Measurements from ENCODE around the gene NTSR2.

Gene NTSR2

GRCh38 chr2:11657646-11658045 is 12.3 kb downstream of the NTSR2 start:
- DNase-seq (ENCODE audit: low read depth): no peak

- no peak for DNase-seq (ENCODE audit: low read depth)
These were observed 12.8 kb downstream of the NTSR2 start for GRCh38 chr2:11657195-11657594.

- no peak for DNase-seq (ENCODE audit: low read depth)
These were observed 13.3 kb downstream of the NTSR2 start for GRCh38 chr2:11656671-11657101.

GRCh38 chr2:11656252-11656651 is 13.7 kb downstream of the NTSR2 start:
- DNase-seq (ENCODE audit: low read depth): no peak

GRCh38 chr2:11655495-11655894 is 14.5 kb downstream of the NTSR2 start:
- DNase-seq (ENCODE audit: low read depth): no peak

- DNase-seq (ENCODE audit: low read depth): no peak
These were observed 17.4 kb downstream of the NTSR2 start for GRCh38 chr2:11652553-11652952.

- DNase-seq (ENCODE audit: low read depth): no peak
These were observed 18.0 kb downstream of the NTSR2 start for GRCh38 chr2:11651856-11652548.

GRCh38 chr2:11649093-11649492 is 20.9 kb downstream of the NTSR2 start:
- no peak for DNase-seq (ENCODE audit: low read depth)

GRCh38 chr2:11647834-11648600 is 22.0 kb downstream of the NTSR2 start:
- no peak for DNase-seq (ENCODE audit: low read depth)

- DNase-seq (ENCODE audit: low read depth): no peak
These were observed 23.5 kb downstream of the NTSR2 start for GRCh38 chr2:11646530-11646929.

- no peak for DNase-seq (ENCODE audit: low read depth)
These were observed 25.7 kb downstream of the NTSR2 start for GRCh38 chr2:11644293-11644692.

GRCh38 chr2:11642972-11643371 is 27.0 kb downstream of the NTSR2 start:
- no peak for DNase-seq (ENCODE audit: low read depth)

- no peak for DNase-seq (ENCODE audit: low read depth)
These were observed 29.9 kb downstream of the NTSR2 start for GRCh38 chr2:11640132-11640531.

GRCh38 chr2:11639503-11639902 is 30.5 kb downstream of the NTSR2 start:
- no peak for DNase-seq (ENCODE audit: low read depth)

- no peak for DNase-seq (ENCODE audit: low read depth)
These were observed 32.4 kb downstream of the NTSR2 start for GRCh38 chr2:11637546-11637945.

GRCh38 chr2:11636593-11637295 is 33.3 kb downstream of the NTSR2 start:
- no peak for DNase-seq (ENCODE audit: low read depth)

- DNase-seq (ENCODE audit: low read depth): no peak
These were observed 34.9 kb downstream of the NTSR2 start for GRCh38 chr2:11635141-11635540.

GRCh38 chr2:11634584-11634983 is 35.4 kb downstream of the NTSR2 start:
- DNase-seq (ENCODE audit: low read depth): no peak

GRCh38 chr2:11633923-11634478 is 36.0 kb downstream of the NTSR2 start:
- no peak for DNase-seq (ENCODE audit: low read depth)

GRCh38 chr2:11631462-11631861 is 38.5 kb downstream of the NTSR2 start:
- no peak for DNase-seq (ENCODE audit: low read depth)

- no peak for DNase-seq (ENCODE audit: low read depth)
These were observed 39.1 kb downstream of the NTSR2 start for GRCh38 chr2:11630855-11631254.

GRCh38 chr2:11629851-11630250 is 40.1 kb downstream of the NTSR2 start:
- no peak for DNase-seq (ENCODE audit: low read depth)

- DNase-seq (ENCODE audit: low read depth): no peak
These were observed 40.8 kb downstream of the NTSR2 start for GRCh38 chr2:11629215-11629614.

Measured in stimulated activated CD4-positive, alpha-beta T cell treated with anti-CD3 and anti-CD28 coated beads, Interleukin-2, amount 100 ng/mL, for 4 hours (primary cell).